Measurements from ENCODE around the gene ADAMTSL1. TPM values are rescaled to one million over a fixed set of nuclear protein-coding genes. Genes with fewer than 3 reads are reported as not detected.

Gene ADAMTSL1
- total RNA-seq, 1 experiment from 2014 or later: 1.2 TPM

GRCh38 chr9:18516965-18517364, 43.0 kb downstream of the ADAMTSL1 start:
- Histone ChIP-seq H3K4ac (ENCODE audit: low read depth, low read length) (no peak overlapping the region), H3T11ph (ENCODE audit: low read length) (no peak overlapping the region), H3K27me3 (ENCODE audit: insufficient read depth, low read length) (no peaks in the 10 kb centered on the region), H3K4me1 (ENCODE audit: insufficient read depth, low read length) (no peaks in the 10 kb centered on the region), H3K56ac (ENCODE audit: insufficient read length, low read depth, low read length) (no peak overlapping the region), H3K23me2 (ENCODE audit: insufficient read length, low read depth, low read length, poor library complexity, severe bottlenecking) (no peaks in the 10 kb centered on the region), H4K20me1 (ENCODE audit: control insufficient read depth, insufficient read depth, insufficient read length) (no peaks in the 10 kb centered on the region), H3K4me2 (ENCODE audit: insufficient read depth, insufficient read length, low read length) (no peak overlapping the region), H2AFZ (ENCODE audit: low read length) (no peak overlapping the region), H3K9ac (ENCODE audit: extremely low read depth, insufficient read length, low read length) (no peak overlapping the region), H2AK5ac (ENCODE audit: insufficient read length, low read length) (no peak overlapping the region), H3K18ac (ENCODE audit: insufficient read length, low read depth, low read length) (no peak overlapping the region), H3K9me3 (ENCODE audit: control insufficient read depth, low read depth, low read length) (no peaks in the 10 kb centered on the region), H3K79me2 (ENCODE audit: insufficient read depth, low read length) (no peaks in the 10 kb centered on the region), H2BK20ac (ENCODE audit: low read depth, low read length, poor library complexity, severe bottlenecking) (no peak overlapping the region), H2BK12ac (ENCODE audit: insufficient read length, low read depth, low read length) (no peak overlapping the region), H3K14ac (ENCODE audit: insufficient read depth, low read length) (no peak overlapping the region), H4K91ac (ENCODE audit: insufficient read length, low read depth, low read length) (no peak overlapping the region), H2BK15ac (ENCODE audit: low read depth, low read length) (no peak overlapping the region), H3K79me1 (ENCODE audit: insufficient read depth, low read depth, low read length, poor library complexity, severe bottlenecking) (no peaks in the 10 kb centered on the region), H2BK120ac (ENCODE audit: low read depth, low read length, poor library complexity, severe bottlenecking) (no peak overlapping the region), H4K8ac (replicated peaks; ENCODE audit: insufficient read length, low read depth, low read length) (no peak overlapping the region), H2BK5ac (ENCODE audit: insufficient read length, low read length) (no peak overlapping the region), H3K23ac (ENCODE audit: insufficient read length, low read depth, low read length) (no peak overlapping the region), H4K5ac (ENCODE audit: insufficient read length, low read depth, low read length) (no peak overlapping the region), H3K27ac (ENCODE audit: insufficient read length, low read depth, low read length) (no peak overlapping the region)
- no CpG with 5 or more reads among the region's 2 CpGs for WGBS (ENCODE audit: extremely low coverage, insufficient read length, low lambda C conversion rate)
- Mint-ChIP-seq H3K27ac (no peak overlapping the region), H3K4me3 (no peak overlapping the region), H3K27me3 (ENCODE audit: low read depth) (no peaks in the 10 kb centered on the region), H3K4me1 (no peaks in the 10 kb centered on the region), H3K36me3 (ENCODE audit: insufficient read depth in 1 of 3, low read depth in 3 of 3) (peaks cover 0 to 5% (median 3%) of the 10 kb centered on the region in 3 experiments; a peak in 3 of 7 replicates), H3K9me3 (peaks cover 0 to 4% of the 10 kb centered on the region in 2 experiments; a peak in 2 of 5 replicates)
- TF ChIP-seq CTCF (conservative IDR thresholded peaks at IDR 0.05): no peak
- no peak for DNase-seq

All from H9 (cell line).